NCI-H460 (cell line): ENCODE results near the gene SPTBN1. TPM values are rescaled to one million over a fixed set of nuclear protein-coding genes. Genes with fewer than 3 reads are reported as not detected.
A peak's percentile ranks its signal among the peaks of the same experiment; 100 is the strongest.

Experiments used
- DNase-seq: peaks from one replicate; pipeline ENCODE4 v3.0.0-alpha.2; 2016; ENCODE audit warnings: low read depth; ENCODE audit errors: extremely low read depth
- total RNA-seq: library from RNA; depleted of rRNA; stranded (reverse); fragments of >200 nt; shearing (Covaris generic); gene quantifications from 2 replicates; pipeline ENCODE4 v1.2.3, GENCODE V29; 2014

The SPTBN1 gene
- total RNA-seq, 1 experiment from 2014 or later, result 266 TPM

GRCh38 chr2:54586062-54586461, 129.9 kb downstream of the SPTBN1 start:
- DNase-seq, result no peak

DNA sequence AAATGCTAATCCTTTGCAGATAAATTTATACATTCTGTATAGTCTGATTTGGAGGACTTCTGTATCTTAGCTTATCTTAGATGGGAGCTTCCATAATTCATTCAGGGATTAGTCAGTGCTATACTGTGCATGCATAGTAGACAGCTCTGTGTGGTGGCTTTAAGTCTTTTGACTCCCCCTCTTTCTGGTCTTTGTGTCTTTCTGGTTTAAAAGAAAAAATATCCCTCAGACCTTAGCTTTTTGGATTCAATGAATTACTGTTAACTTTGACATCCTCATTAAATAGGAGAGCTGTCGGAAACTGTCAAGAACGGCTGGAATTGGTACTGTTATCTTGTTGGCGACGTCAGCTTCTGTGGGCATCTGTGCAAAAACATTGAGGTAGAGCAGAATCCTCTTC, 130.4 kb downstream of the SPTBN1 start:
- no peak for DNase-seq

DNA sequence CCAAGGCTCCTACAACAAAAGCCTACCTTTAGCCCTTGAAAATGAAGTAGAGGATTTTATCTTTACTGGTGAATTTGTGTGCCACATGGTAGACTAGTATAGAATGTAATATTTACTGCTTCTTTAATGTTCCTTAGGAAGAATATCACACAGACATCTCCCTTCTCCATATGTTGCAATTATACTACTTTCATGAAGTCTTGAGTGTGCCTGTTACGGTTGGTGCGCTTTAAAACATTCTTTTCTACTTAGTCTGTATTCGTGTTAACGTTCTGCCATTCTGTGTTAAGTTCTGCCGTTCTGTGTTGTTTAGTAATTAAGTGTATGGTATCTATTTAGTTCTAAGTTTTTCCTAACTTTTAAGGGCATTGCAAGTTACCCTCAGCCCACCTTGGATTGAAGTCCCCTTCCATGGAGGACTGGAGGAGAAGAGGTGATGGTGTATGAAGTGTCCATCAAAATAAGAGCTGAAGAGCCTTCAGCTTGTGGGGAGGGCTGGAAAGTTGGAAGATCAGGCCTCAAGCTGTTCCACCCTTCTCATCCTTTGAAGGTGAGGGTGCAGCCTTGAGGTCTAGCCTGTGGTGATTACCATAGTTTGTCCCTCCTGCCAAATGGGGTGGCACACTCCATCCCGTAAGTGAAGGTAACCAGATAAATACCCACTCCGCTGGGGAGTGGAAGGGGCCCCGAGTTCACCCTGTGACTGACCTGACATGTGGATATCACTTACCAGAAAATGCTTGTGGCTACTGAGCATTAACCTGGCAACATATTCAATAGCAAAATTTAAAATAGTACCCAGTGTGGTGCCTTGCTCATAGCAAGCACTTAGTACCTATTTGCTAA, 131.3 kb downstream of the SPTBN1 start:
- DNase-seq, result no peak

GRCh38 chr2:54588244-54588899, 132.2 kb downstream of the SPTBN1 start:
- DNase-seq, result no peak

- DNase-seq, result no peak
Measured at GRCh38 chr2:54589038-54589339, 132.9 kb downstream of the SPTBN1 start.

DNA sequence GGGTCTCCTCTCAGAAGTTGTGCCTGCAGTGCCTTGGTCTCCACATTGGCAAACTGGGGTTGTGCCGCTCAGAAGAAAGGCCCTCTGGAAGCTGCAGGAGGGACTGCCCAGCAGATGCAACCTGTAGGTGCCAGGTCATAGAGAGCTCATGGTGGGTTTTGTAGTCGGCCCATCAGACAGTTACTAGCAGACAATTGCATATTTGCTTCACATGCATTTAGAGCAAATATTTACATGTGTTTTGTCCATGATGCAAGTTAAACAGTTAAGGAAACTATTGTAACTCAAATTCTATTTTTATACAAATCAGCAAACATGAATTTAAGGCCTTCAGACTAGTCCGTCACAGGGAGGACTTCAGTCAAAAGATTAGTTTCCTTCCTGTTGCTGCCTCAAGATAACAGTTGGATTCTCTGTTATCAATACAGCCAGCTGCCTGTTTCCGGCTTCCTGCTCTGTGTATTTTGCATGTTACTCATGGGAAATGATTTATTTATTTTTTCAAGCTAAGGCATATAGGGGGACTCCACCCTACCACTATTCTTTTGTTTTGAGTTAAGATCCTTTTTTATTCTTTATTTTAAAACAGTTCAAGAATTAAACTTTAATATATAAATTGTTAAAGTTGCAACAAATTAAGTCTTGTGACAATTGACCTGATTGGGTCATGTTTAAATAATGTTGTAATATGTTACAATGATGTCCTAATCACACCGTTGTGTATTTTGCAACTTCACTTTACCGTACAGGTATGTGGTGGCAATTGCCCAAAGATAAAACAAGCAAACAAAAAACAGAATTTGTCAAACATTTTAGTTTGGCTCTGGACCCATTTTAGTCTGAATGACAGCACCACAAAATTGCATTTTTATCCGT, 133.5 kb downstream of the SPTBN1 start:
- peak; percentile 72 for DNase-seq

DNA sequence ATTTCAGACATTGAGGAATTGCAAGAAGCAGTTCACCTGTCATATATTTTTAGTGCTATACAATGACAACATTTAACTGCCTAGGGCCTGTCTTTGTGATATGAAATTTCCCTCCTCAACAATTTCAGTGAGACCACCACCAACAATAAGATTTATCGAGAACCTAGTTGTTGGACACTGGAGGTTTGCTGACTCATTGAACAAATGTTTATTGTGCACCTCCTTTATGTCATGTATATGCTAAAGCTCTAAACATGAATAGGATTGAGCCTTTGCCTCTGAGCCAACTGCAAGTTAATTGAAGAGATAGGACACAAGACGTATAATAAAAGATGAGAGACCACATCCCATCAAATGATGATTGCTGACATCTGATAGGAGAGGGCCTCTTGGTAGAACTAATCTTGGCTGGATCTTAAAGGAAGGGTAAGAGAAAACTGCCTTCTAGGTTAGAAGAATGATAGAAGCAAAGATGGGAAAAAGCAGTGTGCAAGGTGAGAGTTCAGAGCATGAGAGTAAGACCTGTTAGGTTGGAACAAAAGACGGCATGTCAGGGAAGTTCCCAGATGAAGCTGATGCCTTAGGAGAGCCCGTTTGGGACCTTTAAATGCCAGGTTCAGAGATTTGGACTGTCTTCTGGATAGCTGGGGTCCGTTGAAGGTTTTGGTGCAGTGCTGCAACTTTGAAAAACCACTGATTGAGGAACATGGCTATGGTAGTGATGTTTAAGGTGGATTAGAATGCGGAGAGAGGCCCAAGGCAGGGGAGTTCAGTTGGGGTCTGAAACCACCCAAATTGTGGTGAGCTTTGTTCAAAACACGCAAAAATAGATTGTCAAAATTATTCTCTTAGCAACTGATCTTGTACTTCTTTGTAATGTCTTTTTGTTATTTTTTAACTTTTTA, 134.3 kb downstream of the SPTBN1 start:
- DNase-seq, result peak; percentile 57

GRCh38 chr2:54591551-54591950, 135.4 kb downstream of the SPTBN1 start:
- no peak for DNase-seq

DNA sequence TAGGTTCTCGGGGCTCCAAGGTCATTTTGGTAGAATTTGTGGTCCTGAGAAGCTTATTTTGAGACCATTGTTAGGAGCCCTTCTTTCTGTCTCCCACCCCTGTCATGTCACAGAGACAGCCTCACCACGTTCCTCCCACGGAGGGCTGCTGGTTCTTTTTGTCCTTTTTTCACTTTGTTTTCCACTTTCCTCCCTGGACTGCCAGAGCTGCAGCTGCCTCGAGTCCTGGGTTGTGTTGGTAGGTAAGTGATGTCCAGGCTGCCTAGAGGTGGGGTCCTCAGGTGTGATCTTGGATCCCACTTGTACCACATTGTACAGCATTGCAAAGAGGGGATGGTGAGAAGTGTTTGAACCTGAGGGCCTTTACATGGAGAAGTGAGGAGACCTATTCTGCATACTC, 137.1 kb downstream of the SPTBN1 start:
- no peak for DNase-seq

DNA sequence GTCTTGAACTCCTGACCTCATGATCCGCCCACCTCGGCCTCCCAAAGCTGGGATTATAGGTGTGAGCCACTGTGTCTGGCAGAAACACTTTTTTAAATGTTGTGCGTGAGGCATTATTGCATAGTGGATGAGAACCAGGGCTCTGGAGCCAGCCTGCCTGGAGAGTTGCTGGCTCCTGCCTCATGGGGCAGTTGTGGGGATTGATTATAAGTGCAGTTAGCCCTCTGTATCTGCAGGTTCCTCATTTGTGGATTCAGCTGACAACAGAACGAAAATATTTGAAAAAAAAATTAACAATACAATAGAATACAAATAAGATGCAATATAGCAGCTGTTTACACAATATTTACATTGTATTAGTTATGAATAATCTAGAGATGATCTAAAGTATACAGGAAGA, 137.9 kb downstream of the SPTBN1 start:
- DNase-seq, result no peak

DNA sequence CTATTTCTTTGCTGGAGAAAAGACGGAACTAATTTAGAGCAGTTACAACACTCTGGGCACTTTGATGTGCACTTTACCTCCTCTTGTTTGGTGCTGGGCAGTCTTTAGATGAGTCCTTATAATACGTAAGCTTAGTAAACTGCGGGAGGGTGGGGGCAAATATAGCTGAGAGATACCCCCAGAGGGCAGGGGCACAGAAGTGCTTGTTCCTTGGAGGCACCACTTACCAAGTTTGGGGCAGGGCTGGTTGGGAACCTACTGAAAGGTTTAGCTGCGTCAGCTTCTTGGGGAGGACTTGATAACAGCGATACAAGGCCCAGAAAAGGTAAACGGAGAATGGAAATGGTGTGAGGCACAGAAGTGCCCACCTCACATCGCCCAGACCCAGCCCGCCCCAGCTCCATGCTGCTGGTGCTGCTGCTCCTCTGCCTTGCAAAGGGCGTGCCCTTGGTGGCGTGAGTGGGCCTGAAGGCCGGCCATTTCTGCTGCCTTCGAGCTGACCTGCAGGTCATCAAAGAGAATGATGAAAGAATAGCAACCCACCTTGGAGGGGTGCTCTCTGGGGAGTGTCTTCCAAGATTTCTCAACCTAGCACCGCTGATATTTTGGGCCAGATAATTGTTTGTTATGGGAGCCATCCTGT, 139.2 kb downstream of the SPTBN1 start:
- DNase-seq, result no peak

DNA sequence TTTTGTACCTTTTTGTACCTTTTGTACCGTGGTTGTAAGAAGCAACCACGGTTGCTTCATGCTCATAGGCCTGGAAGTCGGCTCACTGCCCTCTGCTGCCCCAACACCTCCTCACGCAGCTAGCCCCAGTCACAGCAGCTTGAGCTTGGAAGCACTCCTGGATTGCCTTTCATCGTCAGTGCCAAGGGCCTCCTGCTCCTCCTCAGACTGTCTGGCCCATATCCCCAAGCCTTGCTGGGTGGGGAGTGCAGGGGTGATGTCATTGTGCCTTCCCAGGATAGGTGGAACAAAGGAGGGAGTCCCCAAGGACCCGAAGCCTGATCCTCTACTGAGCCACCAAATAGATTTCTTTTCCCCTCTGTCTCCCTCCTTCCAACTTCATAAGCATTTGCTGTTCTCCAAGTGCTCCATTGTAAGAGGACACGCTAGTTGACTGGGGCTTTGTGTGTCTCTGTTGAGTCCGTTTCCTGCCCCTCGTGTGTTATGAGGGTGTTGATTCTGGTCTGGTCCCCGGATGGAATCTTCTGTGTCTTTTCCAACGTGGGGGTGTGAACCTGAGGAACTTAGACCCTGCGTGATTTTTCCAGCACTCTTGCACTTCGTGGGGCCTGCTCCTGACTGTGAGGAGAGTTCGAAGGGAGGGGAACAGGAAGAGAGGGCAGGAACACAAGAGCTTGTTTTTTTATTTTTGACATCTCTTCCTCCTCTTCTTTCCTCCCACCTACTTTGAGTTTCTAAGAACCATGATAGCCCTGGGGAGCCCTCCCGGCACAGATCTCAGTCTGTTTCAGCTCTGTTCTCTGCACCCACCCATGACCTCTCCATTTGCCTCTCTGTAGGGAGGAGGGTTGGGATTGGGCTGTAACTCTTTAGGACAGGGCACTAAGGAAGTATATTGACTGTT, 140.1 kb downstream of the SPTBN1 start:
- DNase-seq, result no peak

GRCh38 chr2:54597153-54597848, 141.2 kb downstream of the SPTBN1 start:
- DNase-seq, result no peak

GRCh38 chr2:54598347-54599325, 142.5 kb downstream of the SPTBN1 start:
- DNase-seq, result no peak

DNA sequence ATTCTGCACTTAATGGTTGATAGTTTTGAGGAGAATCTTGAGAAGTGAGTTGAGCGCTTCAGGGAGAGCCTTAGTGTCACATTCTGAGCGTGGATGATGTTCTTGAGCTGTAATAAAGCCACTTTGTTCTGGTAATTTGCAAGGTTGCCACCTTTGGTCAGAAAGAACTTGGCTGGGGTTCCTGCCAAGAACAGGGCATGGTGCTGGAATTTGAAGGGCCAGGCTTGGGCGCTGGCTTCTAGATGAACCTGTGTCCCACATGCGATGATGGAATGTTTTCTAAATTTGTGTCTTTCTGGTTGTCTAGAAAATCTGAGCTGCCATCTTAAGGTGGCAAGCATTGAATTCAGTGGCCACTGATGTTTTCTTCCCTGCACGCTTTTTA, 143.2 kb downstream of the SPTBN1 start:
- no peak for DNase-seq

DNA sequence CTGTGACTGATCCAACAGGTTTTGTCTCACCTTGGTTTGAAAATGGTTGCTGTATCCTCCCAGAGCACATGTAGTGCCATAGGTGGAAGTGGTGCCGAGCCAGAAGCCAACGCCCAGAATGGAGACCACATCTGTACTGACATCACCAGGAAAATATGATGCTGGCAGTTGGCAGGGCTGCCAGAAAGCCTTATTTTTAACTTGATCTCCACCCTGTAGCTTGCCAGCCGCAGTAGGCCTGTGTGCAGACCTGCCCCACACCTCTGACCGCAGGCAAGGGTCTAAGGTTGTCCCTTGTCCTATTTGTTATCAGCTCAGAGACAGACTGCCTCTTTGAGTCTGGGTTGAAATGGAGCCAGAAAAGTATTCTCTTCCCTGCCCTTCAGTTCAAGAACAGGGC, 143.8 kb downstream of the SPTBN1 start:
- no peak for DNase-seq

GRCh38 chr2:54601339-54601738, 145.2 kb downstream of the SPTBN1 start:
- DNase-seq, result no peak
